ENCODE results near the gene CFL1. TPM values are rescaled to one million over a fixed set of nuclear protein-coding genes. Genes with fewer than 3 reads are reported as not detected.
"Not testable (repeated sequence)": the region's sequence is repeated elsewhere in the genome, so short reads cannot be mapped to it uniquely, and the experiment has no call there.

Gene CFL1
- total and polyA plus RNA-seq, 7 experiments from 2014 or later = 403 to 2,314 (median 802) TPM

DNA sequence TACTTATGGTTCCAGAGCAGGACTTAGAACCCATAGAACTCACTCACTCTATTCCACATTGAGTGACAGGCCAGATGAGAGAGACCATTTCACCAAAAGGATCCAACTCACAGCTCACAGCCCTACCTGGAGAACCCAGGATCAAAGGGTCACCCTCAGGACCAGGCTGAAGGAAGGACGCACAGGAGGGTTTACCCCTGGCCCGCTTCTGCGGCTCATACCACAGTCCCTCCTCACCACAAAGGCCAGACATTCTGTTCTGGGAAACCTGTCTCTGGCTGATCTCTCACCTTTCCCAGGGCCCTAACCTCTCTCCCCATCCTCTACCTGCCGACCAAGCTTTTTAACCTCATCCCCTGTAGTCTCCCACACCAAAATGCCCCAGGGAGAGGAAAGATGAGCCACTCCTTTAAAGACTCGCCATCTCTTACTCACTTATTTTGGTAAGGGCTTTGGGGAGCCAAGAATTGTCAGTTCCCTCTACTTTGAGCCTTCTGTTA lies 37.6 kb upstream of the CFL1 start:
- Mint-ChIP-seq H3K4me1 (peaks cover 17 to 58% (median 34%) of the 10 kb centered on the region in 7 donors), H3K27me3 (peaks cover 0 to 3% (median 0%) of the 10 kb centered on the region in 5 donors), H3K9me3 (no peaks in the 10 kb centered on the region), H3K4me3 (peak overlapping the region in 5 of 10 donors; percentile 3 to 39 (median 19)), H3K27ac (peak overlapping the region; percentile 6 to 77 (median 47)), H3K36me3 (no peaks in the 10 kb centered on the region)
- ChIA-PET CTCF (interaction anchor here (0.6 to 5.0 kb wide), 2 partner anchors 10 to 376 kb away, joined by 4 to 36 read pairs; no protein-coding TSS in a partner anchor), POLR2A (interaction anchor here (0.7 to 5.0 kb wide), 5 partner anchors 12 to 66 kb away, joined by 3 to 21 read pairs (median 3); partner anchors contain the start of gene SART1)
- Histone ChIP-seq H3K4me1 (ENCODE audit: control insufficient read depth in 2 of 2, insufficient read depth in 2 of 2, low read length in 2 of 2) (peaks cover 39 to 43% of the 10 kb centered on the region in 2 donors), H3K27me3 (ENCODE audit: control insufficient read depth in 2 of 2, insufficient read depth in 2 of 2, low read length in 2 of 2) (peaks cover 0 to 6% of the 10 kb centered on the region in 2 donors), H3K9me3 (ENCODE audit: control insufficient read depth in 2 of 3, low read length in 3 of 3) (no peaks in the 10 kb centered on the region), H3K27ac (ENCODE audit: low read depth, low read length) (no peak overlapping the region), H3K4me3 (ENCODE audit: low read length) (no peak overlapping the region), H3K36me3 (ENCODE audit: control insufficient read depth in 2 of 3, insufficient read depth in 3 of 3, low read length in 3 of 3) (no peaks in the 10 kb centered on the region)
- no peak for ATAC-seq
- no peak for DNase-seq
- intact Hi-C loops (cut with micrococcal nuclease) = no loop called here

DNA sequence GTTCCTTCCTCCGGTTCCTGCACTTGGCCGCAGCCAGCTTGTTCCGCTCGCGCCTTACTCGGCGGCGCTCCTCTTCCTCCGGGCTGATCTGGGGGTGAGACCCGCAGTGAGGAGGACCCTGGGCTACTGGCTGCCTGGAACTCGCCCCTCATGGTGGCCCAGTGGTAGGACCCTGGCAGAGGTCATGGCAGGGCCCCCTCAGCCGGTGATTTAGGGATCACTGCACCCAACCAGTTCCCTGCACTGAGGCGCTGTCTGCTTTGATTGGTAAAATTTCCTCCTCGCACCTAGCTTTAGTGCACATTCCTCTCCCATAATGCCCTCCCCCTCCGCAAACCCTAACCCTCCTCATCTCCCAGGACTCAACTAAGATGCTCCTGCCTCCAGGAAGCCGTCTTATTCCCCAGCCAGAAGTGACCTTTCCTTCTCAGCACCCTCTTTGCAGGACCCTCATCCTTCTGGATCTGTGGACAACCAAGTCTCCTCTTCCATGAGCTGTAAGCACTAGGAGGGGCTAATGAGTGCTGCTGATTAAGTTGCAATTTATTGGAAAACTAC lies 36.1 kb upstream of the CFL1 start:
- H3K4me1 Mint-ChIP-seq = peaks cover 30 to 70% (median 45%) of the 10 kb centered on the region in 7 donors
- peak overlapping the region; percentile 75 to 97 (median 85) for H3K4me3 Mint-ChIP-seq
- H3K9me3 ChIP-seq (ENCODE audit: control insufficient read depth in 2 of 3, low read length in 3 of 3) = no peaks in the 10 kb centered on the region
- ChIA-PET CTCF (interaction anchor here (0.6 to 5.0 kb wide), 8 partner anchors 9 to 159 kb away, joined by 3 to 36 read pairs (median 4); partner anchors contain the start of gene MUS81), POLR2A (interaction anchor here (0.7 to 12.3 kb wide), 13 partner anchors 6 to 108 kb away, joined by 3 to 316 read pairs (median 5); partner anchors contain the start of genes BANF1, C11orf68, CFL1 and EIF1AD)
- peaks cover 37 to 44% of the 10 kb centered on the region in 2 donors for H3K4me1 ChIP-seq (ENCODE audit: control insufficient read depth in 2 of 2, insufficient read depth in 2 of 2, low read length in 2 of 2)
- peak overlapping the region; percentile 67 for H3K4me3 ChIP-seq (ENCODE audit: low read length)
- H3K27ac Mint-ChIP-seq = peak overlapping the region; percentile 44 to 91 (median 85)
- DNase-seq (peak in 1 of 9 donors; percentile 19), ATAC-seq (no peak)
- H3K9me3 Mint-ChIP-seq = no peaks in the 10 kb centered on the region
- no peaks in the 10 kb centered on the region for H3K27me3 ChIP-seq (ENCODE audit: control insufficient read depth in 2 of 2, insufficient read depth in 2 of 2, low read length in 2 of 2)
- no peaks in the 10 kb centered on the region for H3K36me3 ChIP-seq (ENCODE audit: control insufficient read depth in 2 of 3, insufficient read depth in 3 of 3, low read length in 3 of 3)
- no peaks in the 10 kb centered on the region for H3K36me3 Mint-ChIP-seq
- H3K27ac ChIP-seq (ENCODE audit: low read depth, low read length) = peak overlapping the region; percentile 92
- H3K27me3 Mint-ChIP-seq = peaks cover 0 to 3% (median 0%) of the 10 kb centered on the region in 5 donors
- intact Hi-C loops (cut with micrococcal nuclease) = no loop called here

DNA sequence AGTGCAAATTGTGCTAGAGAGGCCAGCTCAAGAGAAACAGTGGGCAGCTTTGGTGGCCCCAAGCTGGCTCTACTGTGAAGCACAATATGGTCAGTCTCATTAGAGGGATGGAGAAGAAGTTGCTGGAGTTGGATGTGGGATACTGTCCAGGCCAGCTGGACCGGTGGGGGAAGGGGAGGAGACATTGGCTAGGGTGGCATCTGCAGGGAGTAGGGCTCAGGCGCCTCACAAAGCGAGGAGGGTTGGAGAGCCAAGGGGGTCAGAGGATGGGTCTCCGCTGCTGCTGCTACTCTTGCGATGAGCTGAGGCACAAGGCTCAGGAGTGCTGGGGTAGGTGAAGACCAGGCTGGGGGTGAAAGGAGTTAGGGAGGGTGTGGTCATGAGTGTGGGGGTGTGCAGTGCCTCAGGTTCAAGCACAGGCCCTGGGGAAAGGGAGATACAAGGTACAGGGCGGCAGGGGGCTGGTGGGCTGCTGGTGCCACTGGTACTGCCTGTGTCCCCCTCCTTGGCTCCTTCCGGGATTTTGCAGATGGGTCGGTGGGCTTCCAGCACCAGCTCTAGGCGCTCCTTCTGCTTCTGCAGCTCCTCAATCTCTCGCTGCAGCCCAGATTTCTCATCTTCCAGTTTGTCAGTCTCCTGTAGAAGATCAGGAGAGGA lies 34.8 kb upstream of the CFL1 start:
- CTCF ChIA-PET = interaction anchor here (0.7 to 9.0 kb wide), 5 partner anchors 7 to 33 kb away, joined by 3 to 159 read pairs (median 10); partner anchors contain the start of genes CFL1, FOSL1 and MUS81
- Histone ChIP-seq H3K27me3 (ENCODE audit: control insufficient read depth in 2 of 2, insufficient read depth in 2 of 2, low read length in 2 of 2) (no peaks in the 10 kb centered on the region), H3K27ac (ENCODE audit: low read depth, low read length) (peak overlapping the region; percentile 92), H3K4me3 (ENCODE audit: low read length) (peak overlapping the region; percentile 84), H3K36me3 (ENCODE audit: control insufficient read depth in 2 of 3, insufficient read depth in 3 of 3, low read length in 3 of 3) (no peaks in the 10 kb centered on the region), H3K9me3 (ENCODE audit: control insufficient read depth in 2 of 3, low read length in 3 of 3) (no peaks in the 10 kb centered on the region), H3K4me1 (ENCODE audit: control insufficient read depth in 2 of 2, insufficient read depth in 2 of 2, low read length in 2 of 2) (peaks cover 36 to 49% of the 10 kb centered on the region in 2 donors)
- intact Hi-C loops (cut with micrococcal nuclease) = no loop called here
- POLR2A ChIA-PET = interaction anchor here (0.7 to 12.3 kb wide), 10 partner anchors 8 to 394 kb away, joined by 3 to 316 read pairs (median 4); partner anchors contain the start of genes C11orf68, CFL1, FOSL1 and MALAT1
- no peak for DNase-seq
- peaks cover 0 to 2% (median 0%) of the 10 kb centered on the region in 5 donors for H3K36me3 Mint-ChIP-seq
- ATAC-seq = no peak
- no peaks in the 10 kb centered on the region for H3K27me3 Mint-ChIP-seq
- peaks cover 40 to 74% (median 49%) of the 10 kb centered on the region in 7 donors for H3K4me1 Mint-ChIP-seq
- H3K27ac Mint-ChIP-seq = peak overlapping the region; percentile 44 to 91 (median 85)
- peak overlapping the region; percentile 75 to 97 (median 85) for H3K4me3 Mint-ChIP-seq
- peaks cover 0 to 2% (median 0%) of the 10 kb centered on the region in 11 donors for H3K9me3 Mint-ChIP-seq

DNA sequence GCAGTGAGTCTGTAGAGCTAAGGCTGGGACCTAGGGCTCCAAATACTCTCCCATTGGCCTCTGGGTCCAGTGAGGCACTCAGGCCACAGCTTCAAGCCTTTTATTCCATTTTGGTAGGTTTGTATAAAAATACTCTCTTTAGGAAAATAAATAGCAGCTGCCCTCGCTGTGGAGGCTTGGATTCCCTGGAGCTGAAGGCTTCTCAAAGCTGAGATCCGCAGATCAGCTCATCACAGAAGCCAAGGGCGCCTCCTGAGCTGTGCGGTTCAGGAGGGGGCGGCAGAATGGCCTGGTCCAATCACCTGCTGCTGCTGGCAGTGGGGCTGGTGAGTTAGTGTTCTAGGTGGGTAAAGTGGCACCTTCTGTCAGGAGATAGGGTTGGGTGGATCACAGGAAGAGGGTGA lies 34.2 kb upstream of the CFL1 start:
- Histone ChIP-seq H3K4me1 (ENCODE audit: control insufficient read depth in 2 of 2, insufficient read depth in 2 of 2, low read length in 2 of 2) (peaks cover 41 to 53% of the 10 kb centered on the region in 2 donors), H3K4me3 (ENCODE audit: low read length) (peak overlapping the region; percentile 84), H3K27ac (ENCODE audit: low read depth, low read length) (peak overlapping the region; percentile 92)
- intact Hi-C loops (cut with micrococcal nuclease); H3K9me3 Mint-ChIP-seq; H3K36me3 ChIP-seq (ENCODE audit: control insufficient read depth in 2 of 3, insufficient read depth in 3 of 3, low read length in 3 of 3); H3K27me3 ChIP-seq (ENCODE audit: control insufficient read depth in 2 of 2, insufficient read depth in 2 of 2, low read length in 2 of 2); H3K36me3 Mint-ChIP-seq; H3K9me3 ChIP-seq (ENCODE audit: control insufficient read depth in 2 of 3, low read length in 3 of 3); ATAC-seq; H3K27me3 Mint-ChIP-seq: not testable (repeated sequence)
- Mint-ChIP-seq H3K4me3 (peak overlapping the region; percentile 74 to 97 (median 85)), H3K4me1 (peaks cover 40 to 76% (median 49%) of the 10 kb centered on the region in 7 donors), H3K27ac (peak overlapping the region; percentile 44 to 91 (median 85))
- ChIA-PET CTCF (interaction anchor here (0.7 to 9.0 kb wide), 3 partner anchors 9 to 31 kb away, joined by 3 to 159 read pairs (median 10); partner anchors contain the start of genes CFL1, FOSL1 and MUS81), POLR2A (interaction anchor here (0.7 to 12.3 kb wide), 13 partner anchors 8 to 393 kb away, joined by 3 to 316 read pairs (median 15); partner anchors contain the start of genes C11orf68, CFL1, CTSW and DRAP1)
- peak in 1 of 9 donors; percentile 51 for DNase-seq

DNA sequence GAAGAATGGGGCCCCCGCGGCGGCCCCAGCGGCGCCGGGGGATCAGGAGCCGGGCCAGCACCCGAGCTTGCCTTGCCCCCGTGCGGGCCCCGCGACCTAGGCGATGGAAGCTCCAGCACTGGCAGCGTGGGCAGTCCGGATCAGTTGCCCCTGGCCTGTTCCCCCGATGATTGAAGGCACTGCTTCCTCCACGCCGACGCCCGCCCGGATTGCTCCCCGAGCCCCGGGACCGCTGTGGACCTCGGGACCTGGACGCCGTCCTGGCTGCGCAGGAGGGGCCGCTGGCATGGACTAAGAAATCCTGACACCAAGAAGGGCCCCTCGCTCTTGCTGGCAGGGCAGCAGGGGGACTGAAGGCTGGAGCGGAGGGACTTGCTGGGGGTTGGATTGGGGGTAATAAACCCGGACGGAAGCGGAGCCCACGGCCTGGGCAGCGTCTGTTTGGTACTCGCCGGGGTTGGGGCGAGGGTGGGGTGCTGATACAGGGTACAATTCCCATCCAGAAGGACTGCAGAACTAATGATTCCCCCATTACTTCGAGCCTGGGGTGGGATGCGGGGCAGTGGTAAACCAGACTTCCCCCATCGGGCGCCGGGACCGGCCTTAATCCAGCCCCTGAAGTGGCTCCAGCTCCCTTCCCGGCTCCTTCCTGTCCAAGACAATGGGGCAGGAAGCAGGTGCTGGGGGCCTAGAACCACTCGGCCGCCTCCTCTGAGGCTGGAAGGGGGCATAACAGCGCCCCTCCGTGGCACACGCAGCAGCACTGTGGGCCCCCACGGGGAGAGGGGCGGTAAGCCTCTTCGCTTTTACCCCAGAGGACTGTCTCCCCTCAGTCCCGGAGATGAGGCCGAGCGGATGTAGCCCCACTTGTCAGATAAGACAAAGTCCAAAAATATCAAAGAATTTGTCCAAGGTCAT lies 33.5 kb upstream of the CFL1 start:
- Histone ChIP-seq H3K4me3 (ENCODE audit: low read length) (peak overlapping the region; percentile 84), H3K4me1 (ENCODE audit: control insufficient read depth in 2 of 2, insufficient read depth in 2 of 2, low read length in 2 of 2) (peaks cover 41 to 53% of the 10 kb centered on the region in 2 donors), H3K36me3 (ENCODE audit: control insufficient read depth in 2 of 3, insufficient read depth in 3 of 3, low read length in 3 of 3) (no peaks in the 10 kb centered on the region), H3K27ac (ENCODE audit: low read depth, low read length) (peak overlapping the region; percentile 92), H3K27me3 (ENCODE audit: control insufficient read depth in 2 of 2, insufficient read depth in 2 of 2, low read length in 2 of 2) (no peaks in the 10 kb centered on the region), H3K9me3 (ENCODE audit: control insufficient read depth in 2 of 3, low read length in 3 of 3) (no peaks in the 10 kb centered on the region)
- POLR2A ChIA-PET = interaction anchor here (0.8 to 12.3 kb wide), 32 partner anchors 9 to 469 kb away, joined by 3 to 316 read pairs (median 11); partner anchors contain the start of genes BANF1, C11orf68, CFL1 and CTSW
- CTCF ChIA-PET = interaction anchor here (0.7 to 9.0 kb wide), 18 partner anchors 9 to 180 kb away, joined by 3 to 159 read pairs (median 6); partner anchors contain the start of genes C11orf68, CFL1, FOSL1 and KAT5
- Mint-ChIP-seq H3K4me3 (peak overlapping the region; percentile 74 to 97 (median 88)), H3K27ac (peak overlapping the region; percentile 44 to 91 (median 85)), H3K4me1 (peaks cover 45 to 76% (median 54%) of the 10 kb centered on the region in 7 donors), H3K9me3 (peaks cover 0 to 3% (median 0%) of the 10 kb centered on the region in 11 donors), H3K36me3 (peaks cover 0 to 2% (median 0%) of the 10 kb centered on the region in 5 donors), H3K27me3 (no peaks in the 10 kb centered on the region)
- ATAC-seq = no peak
- peak in 1 of 9 donors; percentile 37 for DNase-seq
- intact Hi-C loops (cut with micrococcal nuclease) = no loop called here
